Lung (tissue), 12 donors: ENCODE data around the gene MRPL2. TPM values are rescaled to one million over a fixed set of nuclear protein-coding genes. Genes with fewer than 3 reads are reported as not detected.

ENCODE experiments used
- ATAC-seq: fragments of 200-7000 bp; cut with Tn5 transposase; one replicate; pipeline ENCODE4 v1.9.1; 2020; ENCODE audit warnings: moderate number of reproducible peaks; ENCODE audit not compliant: insufficient read depth, low FRiP score
- DNase-seq, 3 donors: peaks; one replicate each; pipeline ENCODE4 v3.0.0-alpha.2; 2013 to 2017
- H3K27ac ChIP-seq, 2 donors: one replicate each; pipeline ENCODE4 v1.5.1; 2013; ENCODE audit warnings: mild to moderate bottlenecking in 2 of 2, moderate library complexity in 2 of 2, control low read depth in 1 of 2, inconsistent platforms in 1 of 2, low read depth in 1 of 2, low read length in 1 of 2
- H3K27me3 ChIP-seq, 3 donors: one replicate each; pipeline ENCODE4 v1.5.1; 2013; ENCODE audit warnings: low read length in 2 of 3; ENCODE audit not compliant: control insufficient read depth in 3 of 3, insufficient read depth in 3 of 3
- H3K36me3 ChIP-seq, 4 donors: one replicate each; pipeline ENCODE4 v1.5.1; 2013; ENCODE audit warnings: low read length in 4 of 4, mild to moderate bottlenecking in 1 of 4, moderate library complexity in 1 of 4; ENCODE audit not compliant: control insufficient read depth in 4 of 4, insufficient read depth in 4 of 4
- H3K4me1 ChIP-seq, 5 donors: one replicate each; pipeline ENCODE4 v1.5.1; 2013; ENCODE audit warnings: low read length in 5 of 5, mild to moderate bottlenecking in 2 of 5, moderate library complexity in 1 of 5; ENCODE audit not compliant: control insufficient read depth in 5 of 5, insufficient read depth in 5 of 5
- H3K4me3 ChIP-seq: one replicate; pipeline ENCODE4 v1.5.1; 2013; ENCODE audit warnings: mild to moderate bottlenecking, control low read depth, moderate library complexity
- H3K9ac ChIP-seq, 2 donors: one replicate each; pipeline ENCODE4 v1.5.1; 2013; ENCODE audit warnings: low read length in 2 of 2, control low read depth in 1 of 2; ENCODE audit not compliant: insufficient read depth in 1 of 2
- H3K9me3 ChIP-seq, 4 donors: one replicate each; pipeline ENCODE4 v1.5.1; 2013; ENCODE audit warnings: low read length in 3 of 4, mild to moderate bottlenecking in 1 of 4, moderate library complexity in 1 of 4; ENCODE audit not compliant: control insufficient read depth in 4 of 4, insufficient read depth in 3 of 4
- WGBS, 2 donors: extraction: QIAGEN DNeasy Blood & Tissue Kit; methylation state at CpG; one replicate each; pipeline ENCODE4 v1.1.7; 2013; 5-methylcytosine and 5-hydroxymethylcytosine counted together
- polyA plus RNA-seq, 2 donors: library from polyadenylated mRNA; stranded (reverse); fragments of 200-250 nt; gene quantifications; one replicate each; pipeline ENCODE4 v1.2.1, GENCODE V29; 2013
- total RNA-seq, 2 donors: library from RNA; depleted of rRNA in 1 of 2; stranded (reverse); fragments of >200 nt in 1 of 2; gene quantifications; one replicate each; pipeline ENCODE4 v1.2.1, GENCODE V29; 2014 to 2021
- TF ChIP-seq, protein P1 (sequence below): IDR thresholded peaks from 2 replicates; pipeline ENCODE4 v1.5.1; 2012; ENCODE audit warnings: mild to moderate bottlenecking; ENCODE audit errors: control extremely low read depth, extremely low read depth
- donor health status: control.
- donor health status: control.
- donor health status: Bipolar disorder and iron deficiency.
- donor health status: healthy.
- donor health status: DM: yes; HTN: yes; CAD: no.

The MRPL2 gene
- total and polyA plus RNA-seq, 4 donors = 11.5 to 84.0 (median 46.1) TPM

- Histone ChIP-seq H3K4me1 (peaks cover 4 to 57% (median 29%) of the 10 kb centered on the region in 5 donors), H3K27ac (no peak overlapping the region), H3K36me3 (peaks cover 0 to 5% (median 3%) of the 10 kb centered on the region in 4 donors), H3K4me3 (no peak overlapping the region), H3K9me3 (no peaks in the 10 kb centered on the region), H3K9ac (no peak overlapping the region), H3K27me3 (no peaks in the 10 kb centered on the region)
- ATAC-seq = no peak
- WGBS, 2 donors = 86 to 87% methylated on average over 6 of the region's 6 CpGs
- TF ChIP-seq, protein P1, sequence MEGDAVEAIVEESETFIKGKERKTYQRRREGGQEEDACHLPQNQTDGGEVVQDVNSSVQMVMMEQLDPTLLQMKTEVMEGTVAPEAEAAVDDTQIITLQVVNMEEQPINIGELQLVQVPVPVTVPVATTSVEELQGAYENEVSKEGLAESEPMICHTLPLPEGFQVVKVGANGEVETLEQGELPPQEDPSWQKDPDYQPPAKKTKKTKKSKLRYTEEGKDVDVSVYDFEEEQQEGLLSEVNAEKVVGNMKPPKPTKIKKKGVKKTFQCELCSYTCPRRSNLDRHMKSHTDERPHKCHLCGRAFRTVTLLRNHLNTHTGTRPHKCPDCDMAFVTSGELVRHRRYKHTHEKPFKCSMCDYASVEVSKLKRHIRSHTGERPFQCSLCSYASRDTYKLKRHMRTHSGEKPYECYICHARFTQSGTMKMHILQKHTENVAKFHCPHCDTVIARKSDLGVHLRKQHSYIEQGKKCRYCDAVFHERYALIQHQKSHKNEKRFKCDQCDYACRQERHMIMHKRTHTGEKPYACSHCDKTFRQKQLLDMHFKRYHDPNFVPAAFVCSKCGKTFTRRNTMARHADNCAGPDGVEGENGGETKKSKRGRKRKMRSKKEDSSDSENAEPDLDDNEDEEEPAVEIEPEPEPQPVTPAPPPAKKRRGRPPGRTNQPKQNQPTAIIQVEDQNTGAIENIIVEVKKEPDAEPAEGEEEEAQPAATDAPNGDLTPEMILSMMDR = no peak
- DNase-seq = peak; percentile 48 to 64 (median 51)
Measured at GRCh38 chr6:43077981-43078511, 18.8 kb upstream of the MRPL2 start.

DNA sequence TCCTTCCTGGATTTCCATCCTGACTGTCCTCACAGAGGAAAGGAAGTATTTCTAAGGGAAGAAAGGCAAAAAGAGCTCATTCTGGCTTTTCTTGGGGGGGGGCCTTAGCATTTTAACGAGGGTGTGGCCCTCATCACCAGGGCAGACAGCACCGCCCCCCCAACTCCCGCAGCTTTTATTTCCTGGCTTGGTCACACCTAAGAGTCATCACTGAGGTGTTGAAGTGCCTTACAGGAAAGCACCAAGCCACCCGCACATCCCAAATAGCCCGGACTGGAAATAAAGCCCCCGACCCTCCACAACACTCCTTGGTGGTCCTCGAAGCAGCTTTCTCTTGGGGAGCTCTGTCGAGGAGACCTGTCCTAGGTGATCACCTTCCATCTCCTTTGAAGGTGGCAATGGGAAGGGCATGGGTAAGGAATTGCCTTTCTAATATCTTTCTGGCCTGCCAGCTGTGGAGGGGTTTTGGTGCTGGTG is 18.1 kb upstream of the MRPL2 start:
- 41 to 53% methylated on average over 8 of the region's 8 CpGs for WGBS, 2 donors
- TF ChIP-seq, protein P1 = no peak
- Histone ChIP-seq H3K27me3 (no peaks in the 10 kb centered on the region), H3K27ac (peak overlapping the region in 1 of 2 donors; percentile 78), H3K9me3 (no peaks in the 10 kb centered on the region), H3K36me3 (peaks cover 3 to 9% (median 6%) of the 10 kb centered on the region in 4 donors), H3K9ac (peak overlapping the region; percentile 26 to 77), H3K4me3 (peak overlapping the region; percentile 83), H3K4me1 (peaks cover 4 to 50% (median 23%) of the 10 kb centered on the region in 5 donors)
- no peak for DNase-seq
- ATAC-seq = no peak

GRCh38 chr6:43076464-43077332 is 17.5 kb upstream of the MRPL2 start:
- ATAC-seq (peak; percentile 9), DNase-seq (peak; percentile 33 to 49 (median 45))
- no peaks in the 10 kb centered on the region for H3K27me3 ChIP-seq
- peak overlapping the region; percentile 26 to 77 for H3K9ac ChIP-seq
- 0 to 1% methylated on average over 61 to 72 of the region's 72 CpGs for WGBS, 2 donors
- peak overlapping the region in 1 of 2 donors; percentile 78 for H3K27ac ChIP-seq
- H3K9me3 ChIP-seq = no peaks in the 10 kb centered on the region
- H3K4me3 ChIP-seq = peak overlapping the region; percentile 83
- peaks cover 3 to 11% (median 8%) of the 10 kb centered on the region in 4 donors for H3K36me3 ChIP-seq
- TF ChIP-seq, protein P1 = no peak
- H3K4me1 ChIP-seq = peaks cover 4 to 44% (median 21%) of the 10 kb centered on the region in 5 donors
